Thoracic aorta (tissue), 2 donors: ENCODE results near the gene CRABP2. TPM values are rescaled to one million over a fixed set of nuclear protein-coding genes. Genes with fewer than 3 reads are reported as not detected.

Experiments
- ATAC-seq: fragments of 150-250 bp; one replicate; pipeline ENCODE4 v1.8.0; 2017; ENCODE audit warnings: low read depth; ENCODE audit not compliant: insufficient number of reproducible peaks, low FRiP score
- DNase-seq: peaks from one replicate; pipeline ENCODE4 v3.0.0-alpha.2; 2020; ENCODE audit warnings: low spot score
- H3K27ac ChIP-seq, 2 donors: fragments of 200-600 bp; sonication (generic); 1 replicate in 1 of 2; 2 replicates in 1 of 2; pipeline ENCODE4 v1.5.1; 2016; ENCODE audit warnings: mild to moderate bottlenecking in 2 of 2, moderate library complexity in 2 of 2
- H3K27me3 ChIP-seq: fragments of 200-600 bp; sonication (generic); replicated peaks from 2 replicates; pipeline ENCODE4 v1.6.0; 2016; ENCODE audit warnings: mild to moderate bottlenecking; ENCODE audit not compliant: insufficient read depth
- H3K36me3 ChIP-seq: fragments of 200-600 bp; sonication (generic); one replicate; pipeline ENCODE4 v1.5.1; 2016
- H3K4me1 ChIP-seq, 2 donors: fragments of 200-600 bp; sonication (generic); 1 replicate in 1 of 2; 2 replicates in 1 of 2; pipeline versions ENCODE4 v1.5.1 to v1.6.0; 2016; ENCODE audit warnings: low read depth in 2 of 2, mild to moderate bottlenecking in 1 of 2; ENCODE audit not compliant: control insufficient read depth in 1 of 2
- H3K4me3 ChIP-seq: fragments of 200-600 bp; sonication (generic); 2 replicates; pipeline ENCODE4 v1.5.1; 2016; ENCODE audit warnings: mild to moderate bottlenecking
- H3K9me3 ChIP-seq: fragments of 200-600 bp; sonication (generic); 2 replicates; pipeline ENCODE4 v1.5.1; 2016
- total RNA-seq, 2 donors: library from RNA; depleted of rRNA; stranded (reverse); fragments of >200 nt; gene quantifications; one replicate each; pipeline versions ENCODE4 v1.1.0 to v1.2.3, GENCODE V29; 2016
- TF ChIP-seq, protein P1 (sequence below): fragments of 200-600 bp; sonication (generic); IDR thresholded peaks from one replicate; pipeline ENCODE4 v1.5.1; 2019; ENCODE audit warnings: antibody characterized with exemption

CRABP2 gene
- 1 to 10 TPM; 1.3 to 7.0 TPM for total RNA-seq

DNA sequence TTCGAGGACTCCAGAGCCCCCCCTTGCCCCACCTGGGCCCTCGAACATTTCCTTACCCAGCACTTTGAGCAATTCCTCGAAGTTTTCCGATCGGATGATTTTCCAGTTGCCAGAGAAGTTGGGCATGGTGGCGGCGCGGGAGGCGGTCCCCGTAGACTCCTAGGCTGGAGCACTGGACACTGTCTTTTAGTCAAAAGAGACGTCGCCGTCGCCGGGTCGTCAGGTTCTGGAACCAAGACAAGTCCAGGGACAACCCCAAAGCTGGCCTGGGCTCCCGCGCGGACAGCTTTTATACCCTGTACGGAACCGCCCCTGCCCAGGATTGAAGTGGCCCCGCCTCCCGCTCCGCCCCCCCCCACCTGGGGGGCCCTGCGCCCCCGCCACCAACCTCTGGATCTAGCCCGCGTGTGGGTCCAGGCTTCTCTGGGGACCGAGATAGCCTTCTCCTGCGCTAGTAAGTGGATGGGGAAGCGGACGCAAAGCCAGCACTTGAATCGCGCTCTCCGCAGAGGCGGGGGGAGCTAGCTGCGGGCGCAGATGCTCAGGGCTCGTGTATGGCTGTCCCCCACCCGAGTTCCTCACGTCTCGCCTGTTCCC, at the start of gene CRABP2:
Gene CRABP2 (minus strand): TSS at position 263 of the 597 bp plus-strand sequence. CDS start 137 bp downstream, at position 126.
- no peak for DNase-seq
- Histone ChIP-seq H3K9me3 (no peaks in the 10 kb centered on the region), H3K27me3 (no peaks in the 10 kb centered on the region), H3K36me3 (no peaks in the 10 kb centered on the region), H3K27ac (peak within 1 kb of the TSS; percentile 64 to 69), H3K4me1 (peaks cover 28 to 39% of the 10 kb centered on the region in 2 donors), H3K4me3 (peak within 1 kb of the TSS; percentile 74)
- ATAC-seq, result peak; percentile 3
- TF ChIP-seq, protein P1, sequence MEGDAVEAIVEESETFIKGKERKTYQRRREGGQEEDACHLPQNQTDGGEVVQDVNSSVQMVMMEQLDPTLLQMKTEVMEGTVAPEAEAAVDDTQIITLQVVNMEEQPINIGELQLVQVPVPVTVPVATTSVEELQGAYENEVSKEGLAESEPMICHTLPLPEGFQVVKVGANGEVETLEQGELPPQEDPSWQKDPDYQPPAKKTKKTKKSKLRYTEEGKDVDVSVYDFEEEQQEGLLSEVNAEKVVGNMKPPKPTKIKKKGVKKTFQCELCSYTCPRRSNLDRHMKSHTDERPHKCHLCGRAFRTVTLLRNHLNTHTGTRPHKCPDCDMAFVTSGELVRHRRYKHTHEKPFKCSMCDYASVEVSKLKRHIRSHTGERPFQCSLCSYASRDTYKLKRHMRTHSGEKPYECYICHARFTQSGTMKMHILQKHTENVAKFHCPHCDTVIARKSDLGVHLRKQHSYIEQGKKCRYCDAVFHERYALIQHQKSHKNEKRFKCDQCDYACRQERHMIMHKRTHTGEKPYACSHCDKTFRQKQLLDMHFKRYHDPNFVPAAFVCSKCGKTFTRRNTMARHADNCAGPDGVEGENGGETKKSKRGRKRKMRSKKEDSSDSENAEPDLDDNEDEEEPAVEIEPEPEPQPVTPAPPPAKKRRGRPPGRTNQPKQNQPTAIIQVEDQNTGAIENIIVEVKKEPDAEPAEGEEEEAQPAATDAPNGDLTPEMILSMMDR, result no peak

- TF ChIP-seq, protein P1, result no peak
- no peak for ATAC-seq
- Histone ChIP-seq H3K27me3 (no peaks in the 10 kb centered on the region), H3K9me3 (no peaks in the 10 kb centered on the region), H3K4me3 (no peak overlapping the region), H3K36me3 (no peaks in the 10 kb centered on the region), H3K27ac (no peak overlapping the region), H3K4me1 (peaks cover 15 to 22% of the 10 kb centered on the region in 2 donors)
- no peak for DNase-seq
Observed at GRCh38 chr1:156754219-156754618, 48.8 kb upstream of the CRABP2 start.

DNA sequence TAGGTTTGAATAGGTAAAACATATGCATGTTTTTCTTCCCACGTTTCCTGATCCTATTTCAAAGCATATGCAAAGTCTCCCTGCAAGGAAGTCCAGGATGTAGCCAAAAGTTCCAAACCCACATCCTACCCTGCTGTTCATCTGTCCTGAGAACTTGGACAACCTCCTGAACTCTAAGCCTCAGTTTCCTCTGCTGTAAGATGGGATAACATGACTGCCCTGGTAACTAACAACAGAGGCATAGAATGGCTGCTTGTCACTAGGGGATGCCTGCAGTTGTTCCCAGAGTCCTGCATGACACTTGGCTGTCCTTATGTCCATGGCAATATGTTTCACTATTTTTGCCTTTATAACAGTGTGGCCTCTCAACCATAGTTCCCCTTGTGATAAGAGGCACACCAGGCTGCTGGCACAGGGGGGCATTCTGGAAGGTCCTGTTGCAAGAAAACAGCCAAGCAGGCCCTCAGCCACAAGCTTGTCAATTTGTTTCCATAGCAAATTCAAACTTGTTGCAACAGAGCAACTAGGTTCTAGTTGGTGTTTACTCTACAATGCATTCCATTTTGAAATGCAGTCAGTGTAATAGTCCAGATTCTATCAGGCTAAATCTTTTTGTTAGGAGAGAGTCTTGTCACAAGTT, 47.6 kb upstream of the CRABP2 start:
- no peak for DNase-seq
- peak overlapping the region; percentile 82 for H3K4me3 ChIP-seq
- peaks cover 27 to 34% of the 10 kb centered on the region in 2 donors for H3K4me1 ChIP-seq
- no peaks in the 10 kb centered on the region for H3K36me3 ChIP-seq
- no peak overlapping the region for H3K27ac ChIP-seq
- TF ChIP-seq, protein P1, result no peak
- no peaks in the 10 kb centered on the region for H3K27me3 ChIP-seq
- no peak for ATAC-seq
- H3K9me3 ChIP-seq, result no peaks in the 10 kb centered on the region

DNA sequence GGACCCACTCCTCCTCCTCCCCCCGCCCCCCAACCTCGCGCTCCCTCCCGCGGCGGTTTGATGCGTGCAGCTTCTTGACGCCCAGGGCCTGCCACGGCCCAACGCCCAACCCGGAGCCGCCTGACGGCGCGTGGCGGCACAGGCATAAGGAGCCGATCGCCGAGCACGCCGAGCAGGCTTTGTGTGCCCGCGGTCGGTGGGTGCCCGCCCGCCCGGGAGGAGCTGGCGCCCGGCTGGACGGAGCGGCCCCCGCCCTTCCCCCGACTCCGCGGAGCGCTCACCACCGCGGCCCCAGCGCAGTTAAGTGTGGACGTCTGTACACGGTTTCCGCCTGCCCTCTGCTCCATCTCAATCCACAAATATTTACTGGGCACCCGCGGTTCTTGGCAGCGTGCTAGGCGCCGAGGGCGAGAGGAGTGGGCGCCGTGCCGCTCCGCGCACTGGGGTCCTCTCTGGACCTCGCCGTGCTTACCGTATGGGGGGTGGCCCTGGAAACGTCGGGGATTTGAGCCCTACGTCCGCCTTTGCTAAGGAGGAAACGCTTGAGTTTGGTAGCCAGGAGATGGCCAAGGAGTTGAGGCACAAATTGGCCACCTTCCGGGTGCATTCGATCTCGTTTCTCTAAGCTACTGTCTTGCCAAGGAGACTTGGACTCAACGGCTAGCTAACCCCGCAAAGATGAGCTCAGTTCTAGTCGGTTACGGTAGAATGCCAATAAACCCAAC, 46.5 kb upstream of the CRABP2 start:
- peak overlapping the region; percentile 72 to 94 for H3K27ac ChIP-seq
- H3K4me3 ChIP-seq, result peak overlapping the region; percentile 82
- H3K36me3 ChIP-seq, result no peaks in the 10 kb centered on the region
- TF ChIP-seq, protein P1, result peak; percentile 8
- peak; percentile 89 for DNase-seq
- H3K9me3 ChIP-seq, result no peaks in the 10 kb centered on the region
- H3K27me3 ChIP-seq, result no peaks in the 10 kb centered on the region
- peaks cover 33 to 41% of the 10 kb centered on the region in 2 donors for H3K4me1 ChIP-seq
- peak; percentile 83 for ATAC-seq

GRCh38 chr1:156751451-156751756, 46.0 kb upstream of the CRABP2 start, which contains the start of gene HDGF:
Gene HDGF (minus strand): TSS chr1:156751675. CDS start chr1:156751429, 246 bp downstream.
- no peaks in the 10 kb centered on the region for H3K9me3 ChIP-seq
- DNase-seq, result no peak
- peaks cover 34 to 42% of the 10 kb centered on the region in 2 donors for H3K4me1 ChIP-seq
- peak within 1 kb of the TSS; percentile 85 to 94 for H3K27ac ChIP-seq
- peak within 1 kb of the TSS; percentile 82 for H3K4me3 ChIP-seq
- TF ChIP-seq, protein P1, result no peak
- no peaks in the 10 kb centered on the region for H3K36me3 ChIP-seq
- no peaks in the 10 kb centered on the region for H3K27me3 ChIP-seq
- ATAC-seq, result no peak
